NCI-H2196 treated with DMSO at 0.1 percent for 48 hours (cell line): ENCODE results near the gene HPCAL1.

Experiments
- DNase-seq: peaks from one replicate; lab custom pipeline; 2025; ENCODE audit not compliant: unreplicated experiment; lab: John Stamatoyannopoulos, UW

HPCAL1 gene

DNA sequence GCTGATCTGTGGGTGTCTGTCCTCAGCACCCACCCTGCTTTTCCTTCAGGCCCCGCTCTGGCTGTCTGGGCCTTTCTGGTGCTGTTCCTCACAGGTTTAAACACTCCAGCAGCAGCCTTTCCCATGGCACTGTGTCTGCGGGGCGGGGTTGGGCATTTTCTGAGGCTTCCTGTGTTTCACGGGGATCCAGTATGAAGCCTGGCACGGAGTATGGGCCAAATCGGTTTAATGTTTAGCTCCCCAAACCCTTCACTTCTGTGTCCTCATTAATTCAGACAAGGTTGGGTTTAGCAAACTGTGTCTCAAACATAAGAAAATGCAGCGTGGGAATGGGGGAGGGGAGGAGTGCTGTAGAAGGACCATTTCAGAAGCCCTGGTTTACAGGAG, 44.9 kb downstream of the HPCAL1 start:
- DNase-seq = no peak

DNA sequence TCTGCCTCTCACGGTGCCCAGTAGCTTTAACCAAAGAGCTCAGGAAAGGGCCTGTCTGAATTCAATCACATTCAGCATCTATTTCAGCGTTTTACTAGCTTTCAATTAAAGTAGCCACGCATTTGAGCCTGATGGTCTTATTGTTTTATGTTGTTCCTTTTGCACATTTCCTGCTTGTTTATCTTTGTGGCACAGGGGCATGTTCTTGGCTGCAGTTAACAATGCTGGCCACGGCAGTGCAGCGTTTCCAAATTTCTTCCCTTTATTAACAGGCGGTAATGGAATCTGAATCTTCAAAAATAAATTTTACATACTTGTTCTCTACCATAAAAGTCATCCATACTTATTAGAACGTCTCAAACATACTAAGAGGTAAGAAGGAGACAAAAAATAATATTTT, 46.2 kb downstream of the HPCAL1 start:
- no peak for DNase-seq

DNA sequence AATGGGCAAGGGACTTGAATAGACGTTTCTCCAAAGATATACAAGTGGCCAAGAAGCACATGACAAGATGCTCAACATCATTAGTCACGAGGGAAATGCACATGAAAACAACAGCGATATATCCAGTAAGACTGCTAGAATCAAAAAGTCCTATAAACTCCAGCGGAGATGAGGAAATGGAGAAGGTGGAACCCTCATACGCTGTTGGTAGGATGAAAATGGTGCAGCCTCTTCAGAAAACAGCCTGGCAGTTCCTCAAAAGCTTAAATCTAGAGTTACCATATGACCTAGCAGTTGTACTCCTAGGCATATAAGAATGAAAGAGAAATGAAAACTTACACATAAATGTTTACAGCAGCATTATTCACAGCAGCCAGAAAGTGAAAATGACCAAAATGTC, 48.1 kb downstream of the HPCAL1 start:
- DNase-seq = no peak

DNA sequence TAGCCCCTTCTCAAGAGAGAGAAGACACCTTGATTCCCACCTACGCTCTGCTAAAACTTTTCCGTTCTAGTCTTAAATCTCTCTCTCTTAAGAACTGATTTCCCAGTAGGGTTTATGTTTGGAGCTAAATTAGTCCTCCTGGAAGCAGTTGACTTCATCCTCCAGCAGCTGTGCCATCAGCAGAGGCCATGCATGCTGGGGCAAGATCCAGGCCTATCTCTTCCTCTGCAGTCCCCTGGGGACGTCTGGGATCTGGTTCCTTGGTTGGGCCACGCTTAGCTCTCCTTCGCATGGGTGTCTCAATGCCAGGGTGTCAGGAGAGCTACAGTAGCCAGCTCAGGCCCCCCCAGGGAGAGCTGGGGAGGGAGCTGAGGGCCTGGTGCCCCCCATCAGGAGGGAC, 49.7 kb downstream of the HPCAL1 start:
- DNase-seq = no peak

DNA sequence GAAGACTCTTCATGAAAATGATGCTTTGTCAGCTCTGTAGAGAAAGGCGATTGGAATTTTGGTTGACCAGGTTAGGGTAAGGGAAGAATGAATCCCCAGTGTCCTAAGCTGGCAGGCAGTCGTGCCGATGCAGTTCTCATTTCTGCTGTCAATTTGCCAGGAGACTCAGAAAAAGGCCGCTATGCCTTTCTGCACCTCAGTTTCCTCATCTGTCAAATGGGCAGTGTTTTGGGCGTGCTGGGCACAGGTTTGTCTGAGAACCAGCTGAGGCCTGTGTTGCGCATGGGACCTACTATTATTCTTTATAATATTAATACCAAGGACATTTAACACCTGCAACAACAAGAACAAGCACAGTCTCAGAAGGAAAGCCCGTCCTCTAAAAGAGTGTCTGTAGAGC, 50.3 kb downstream of the HPCAL1 start:
- no peak for DNase-seq

DNA sequence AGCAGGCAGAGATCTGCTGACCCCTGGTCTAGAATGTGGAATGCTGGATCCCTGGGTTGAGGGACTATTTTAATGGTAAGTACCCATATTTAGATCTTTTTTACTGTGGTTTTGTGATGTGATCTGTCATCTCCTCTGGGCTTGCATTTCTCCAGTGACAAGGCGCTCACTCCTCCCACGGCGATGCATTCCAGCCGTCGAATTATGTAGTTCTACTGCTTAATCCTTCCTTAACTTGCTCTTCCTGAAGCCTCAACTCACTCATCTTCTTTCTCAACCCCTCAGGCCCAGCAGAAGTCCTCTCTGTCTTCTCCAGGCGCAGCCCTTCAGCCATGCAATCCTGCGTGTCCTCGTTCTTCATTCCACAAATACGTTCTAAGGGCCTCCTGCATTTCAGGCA, 51.2 kb downstream of the HPCAL1 start:
- DNase-seq = no peak

DNA sequence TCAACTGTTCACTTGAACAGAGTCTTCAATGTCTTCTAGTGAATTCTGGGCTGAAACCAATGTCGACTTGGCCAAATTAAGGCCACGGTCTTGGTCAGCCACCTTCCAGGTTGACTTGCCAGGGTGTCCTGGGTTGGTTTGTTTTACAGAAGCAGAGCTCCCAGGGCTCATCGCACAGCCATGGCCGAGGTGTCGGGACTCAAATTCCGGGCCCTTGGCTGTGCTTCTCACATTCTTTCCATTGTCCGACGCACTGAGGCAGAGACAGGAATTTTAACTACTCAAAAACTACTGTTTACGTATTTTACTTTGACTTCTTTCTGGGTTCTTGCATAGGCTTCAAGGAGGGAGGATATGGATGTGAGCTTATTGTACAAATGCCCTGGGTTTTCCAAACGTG, 51.7 kb downstream of the HPCAL1 start:
- DNase-seq = no peak

DNA sequence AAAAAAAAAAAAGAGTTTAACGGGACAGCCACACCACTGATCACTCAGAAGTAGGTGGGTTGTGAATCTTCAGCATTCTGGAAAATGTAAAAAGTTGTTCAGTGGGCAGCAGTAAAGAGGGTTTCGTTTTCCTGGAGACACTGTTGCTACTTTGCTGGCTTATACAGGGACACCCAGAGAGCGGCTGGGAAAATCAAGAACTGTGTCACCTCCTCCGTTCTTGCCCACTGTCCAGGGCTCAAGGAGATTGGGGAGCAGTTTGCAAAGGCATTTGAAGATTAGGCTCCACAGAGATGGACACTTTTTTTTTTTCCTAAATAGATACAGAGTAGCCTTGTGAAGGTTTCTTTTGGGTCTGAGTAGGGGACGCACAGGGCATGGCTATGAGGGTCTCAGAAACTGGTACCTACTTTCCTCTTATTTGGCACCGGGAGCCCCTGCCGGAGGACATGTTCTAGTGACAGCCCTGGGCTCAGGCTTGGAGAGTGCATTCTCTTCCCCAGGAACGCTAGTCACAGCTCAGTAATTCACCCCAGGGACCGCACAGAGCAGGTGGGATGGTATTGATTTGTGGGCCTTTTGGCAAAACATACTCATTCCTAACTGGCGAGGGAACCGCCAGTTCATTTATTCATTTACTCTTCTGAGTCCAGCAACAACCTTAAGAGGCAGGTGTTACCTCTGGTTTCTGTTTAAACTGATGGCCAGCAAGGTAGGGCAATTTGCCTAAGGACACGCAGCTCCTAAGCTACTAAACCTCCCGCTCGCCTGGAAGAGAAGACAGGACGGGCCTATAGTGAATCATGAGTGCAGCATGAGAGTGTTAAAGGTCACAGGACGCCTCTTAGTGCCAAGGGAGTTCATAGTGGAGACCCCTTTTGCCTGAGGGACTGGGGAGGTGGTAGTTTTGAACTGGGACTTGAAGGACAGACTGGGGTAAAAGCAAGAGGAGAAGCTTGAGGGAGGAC, 53.1 kb downstream of the HPCAL1 start:
- peak; percentile 15 for DNase-seq

DNA sequence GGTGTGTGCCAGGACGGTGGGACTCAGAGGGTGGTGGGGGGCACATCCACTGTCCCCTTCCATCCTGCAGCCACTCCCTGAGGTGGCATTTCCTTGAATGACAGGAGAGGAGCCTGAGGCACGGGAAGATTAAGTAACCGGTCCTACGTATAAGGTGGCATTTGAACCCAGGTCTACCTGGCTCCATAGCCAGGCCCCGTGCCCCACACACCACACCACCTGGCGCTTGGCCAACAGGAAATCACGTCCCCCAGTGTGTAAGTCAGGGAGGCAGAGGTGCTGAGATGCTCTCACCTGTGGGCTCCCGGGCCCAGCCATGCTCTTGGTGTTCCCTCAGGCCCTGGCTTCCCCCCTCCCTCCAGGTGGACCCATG, 53.7 kb downstream of the HPCAL1 start:
- DNase-seq = no peak

DNA sequence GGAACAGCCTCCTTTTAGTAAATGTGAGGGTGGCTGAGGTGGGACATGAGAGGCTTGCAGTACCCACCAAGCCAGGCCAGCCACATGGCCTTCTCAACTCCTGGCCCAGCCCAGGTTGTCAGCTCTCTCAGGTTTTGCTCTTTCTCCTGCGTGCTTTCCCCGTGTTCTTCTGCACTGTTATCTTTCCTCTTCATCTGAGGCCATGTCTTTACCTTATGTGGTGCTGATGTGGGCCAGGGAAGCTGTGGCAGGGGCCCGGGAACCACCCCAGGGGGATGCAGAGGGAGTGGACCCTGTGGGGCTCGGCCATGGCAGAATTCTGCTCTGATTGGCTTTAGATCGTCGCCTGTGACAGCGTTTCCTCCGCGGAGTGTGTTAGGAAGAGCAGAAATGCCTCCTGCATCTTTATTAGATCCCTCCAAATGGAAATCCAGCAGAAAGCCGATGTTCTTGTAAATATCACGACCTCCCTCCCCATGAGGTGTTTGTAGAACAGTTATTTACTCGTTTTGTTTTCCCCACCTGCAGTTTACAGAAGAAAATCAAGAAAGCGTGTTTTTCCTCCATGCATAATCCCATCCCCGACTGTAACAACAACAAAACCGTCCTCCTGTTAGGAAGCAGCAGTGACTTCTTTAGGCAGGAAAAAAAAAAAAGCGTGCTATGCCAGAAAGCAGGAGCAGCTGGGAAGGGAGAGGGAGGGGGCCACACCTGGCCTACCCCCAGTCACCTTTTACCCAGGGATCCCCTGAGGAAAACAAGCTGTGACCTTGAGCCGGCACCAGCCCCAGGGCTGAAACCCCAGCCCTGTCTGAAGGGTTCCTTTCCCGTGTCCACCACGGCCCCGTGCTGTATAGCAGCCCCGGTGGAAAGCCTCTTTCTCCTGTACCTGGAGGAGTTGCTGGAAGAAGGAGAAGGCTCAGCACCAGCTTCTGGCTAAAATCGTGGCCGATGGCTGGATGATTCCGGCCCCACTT, 54.8 kb downstream of the HPCAL1 start:
- DNase-seq = no peak

DNA sequence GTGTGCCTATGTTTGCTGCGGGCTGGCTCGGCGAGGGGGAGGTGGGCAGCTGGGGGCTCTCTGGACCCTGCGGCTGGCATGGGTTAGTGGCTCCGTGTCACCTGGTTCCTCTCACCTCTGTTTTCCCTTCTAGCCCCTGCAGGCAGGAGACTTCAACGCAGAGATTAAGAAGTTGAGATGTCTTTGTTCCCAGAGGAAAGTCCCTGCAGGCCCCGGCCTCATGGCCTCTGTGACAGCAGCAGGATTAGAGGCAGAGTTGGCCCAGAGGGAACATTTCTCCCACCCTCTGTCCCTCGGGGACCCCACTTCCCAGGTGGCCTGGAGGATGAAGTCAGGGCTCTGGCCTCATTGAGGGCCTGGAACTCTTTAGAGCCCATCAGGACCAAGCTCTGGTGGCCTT, 56.5 kb downstream of the HPCAL1 start:
- DNase-seq = no peak

DNA sequence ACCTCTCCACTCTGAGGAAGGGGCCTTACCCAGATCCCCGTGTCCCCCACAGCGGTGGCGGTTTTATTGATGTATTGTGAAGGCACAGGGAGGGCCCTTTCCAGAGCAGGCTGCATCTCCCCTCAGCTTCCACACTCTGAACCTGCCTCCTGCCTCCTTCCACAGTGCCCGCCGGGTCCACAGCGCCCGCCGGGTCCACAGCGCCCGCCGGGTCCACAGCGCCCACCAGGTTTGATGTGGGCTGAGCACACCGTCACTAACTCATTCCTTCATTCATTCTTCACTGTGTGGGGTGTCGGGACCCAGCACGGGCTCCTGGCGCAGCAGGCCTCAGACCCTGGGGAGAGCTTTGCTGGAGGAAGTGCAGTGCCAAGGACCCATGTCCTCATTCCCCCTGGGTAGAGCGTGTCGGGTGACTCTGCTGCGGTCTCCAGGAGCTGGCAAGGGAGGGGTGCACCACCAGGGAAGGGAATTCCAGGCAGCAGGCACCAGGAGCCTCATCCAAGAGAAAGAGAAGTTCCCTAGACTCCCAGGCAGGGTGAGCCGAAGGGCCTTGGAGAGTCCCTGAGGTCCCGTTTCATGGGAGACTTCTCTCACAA, 57.1 kb downstream of the HPCAL1 start:
- no peak for DNase-seq

DNA sequence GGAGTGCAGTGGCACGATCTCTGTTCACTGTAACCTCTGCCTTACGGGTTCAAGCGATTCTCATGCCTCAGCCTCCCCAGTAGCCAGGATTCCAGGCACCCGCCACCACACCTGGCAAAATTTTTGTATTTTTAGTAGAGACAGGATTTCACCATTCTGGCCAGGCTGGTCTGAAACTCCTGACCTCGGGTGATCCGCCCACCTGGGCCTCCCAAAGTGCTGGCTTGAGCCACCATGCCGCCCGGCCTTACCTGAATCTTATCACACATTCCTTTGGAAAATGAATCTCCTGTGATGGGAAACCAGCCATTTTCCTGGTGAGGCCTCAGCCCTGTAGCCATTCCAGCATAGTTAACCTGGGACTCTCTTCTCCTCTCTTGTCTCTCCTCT, 57.8 kb downstream of the HPCAL1 start:
- DNase-seq = no peak

DNA sequence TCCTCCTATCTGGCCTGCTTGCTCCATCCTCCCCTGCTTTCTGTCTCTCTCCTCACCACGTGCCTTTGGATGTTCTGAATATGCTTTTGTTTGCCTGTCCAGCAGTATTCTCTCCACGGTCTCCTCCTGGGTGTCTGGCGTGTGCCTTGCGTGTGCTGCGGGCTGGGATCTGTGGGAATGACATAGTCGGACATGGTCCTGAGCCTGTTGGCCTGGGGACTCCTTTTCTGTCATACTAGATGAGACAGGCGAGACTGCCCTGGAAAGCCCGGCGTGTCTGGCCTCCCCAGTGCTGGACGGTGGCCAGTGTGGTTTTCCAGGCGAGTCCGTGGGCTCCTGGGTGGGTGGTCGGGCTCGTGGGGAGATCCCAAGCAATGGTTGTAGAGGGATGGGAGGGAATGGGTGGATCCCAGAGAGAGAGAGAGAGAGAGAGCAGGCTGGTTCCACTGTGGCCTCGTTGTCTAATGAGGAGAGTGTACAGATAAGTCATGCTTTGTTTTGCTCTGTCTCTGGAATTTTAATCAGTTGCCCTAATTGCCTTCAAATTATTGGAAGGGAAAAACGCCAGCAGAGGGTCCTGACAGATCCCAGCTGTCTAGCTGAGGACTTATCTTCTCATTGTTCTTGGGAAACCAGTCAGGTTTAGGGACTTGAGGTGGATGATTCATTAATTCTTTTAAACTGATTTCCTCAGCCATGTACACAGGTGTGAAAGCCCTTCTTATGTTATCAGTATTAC, 58.3 kb downstream of the HPCAL1 start:
- no peak for DNase-seq

DNA sequence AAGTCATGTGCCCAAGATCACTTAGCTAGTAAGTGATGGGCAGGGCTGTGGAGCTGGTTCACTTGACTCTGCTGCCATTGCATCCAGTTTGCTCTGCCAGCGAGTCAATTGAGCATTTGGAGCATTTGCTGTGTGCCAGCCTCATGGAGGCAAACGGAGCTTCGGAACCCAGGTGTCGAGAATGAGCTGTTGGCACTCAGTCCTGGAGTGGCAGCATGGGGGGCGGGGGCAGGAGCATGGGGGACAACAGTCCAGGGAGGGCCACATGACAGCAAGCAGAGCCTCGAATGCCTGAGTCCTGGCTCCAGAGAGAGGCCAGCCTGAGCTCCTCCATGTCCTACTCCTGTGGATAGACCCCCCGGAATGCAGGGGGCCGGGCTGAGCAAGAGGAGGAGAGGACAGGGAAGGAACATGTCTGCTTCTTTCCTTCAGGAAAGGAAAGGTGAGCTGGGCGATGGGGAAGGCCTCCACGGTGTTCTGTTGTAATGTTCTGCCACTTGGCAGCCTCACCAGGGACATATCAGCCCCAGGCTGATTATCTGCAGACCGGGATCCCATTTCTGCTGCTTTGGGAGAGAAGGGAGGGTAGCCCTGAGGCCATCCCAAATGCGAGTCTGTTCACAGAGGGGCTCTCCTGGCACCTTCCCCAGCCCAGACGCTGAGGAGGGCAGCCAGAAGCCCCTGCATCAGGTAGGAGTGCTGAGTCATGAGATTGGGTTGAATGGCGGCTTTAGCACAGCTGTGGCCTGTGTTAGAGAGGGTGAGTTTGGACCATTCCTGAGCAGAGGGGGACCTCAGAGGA, 59.6 kb downstream of the HPCAL1 start:
- no peak for DNase-seq

DNA sequence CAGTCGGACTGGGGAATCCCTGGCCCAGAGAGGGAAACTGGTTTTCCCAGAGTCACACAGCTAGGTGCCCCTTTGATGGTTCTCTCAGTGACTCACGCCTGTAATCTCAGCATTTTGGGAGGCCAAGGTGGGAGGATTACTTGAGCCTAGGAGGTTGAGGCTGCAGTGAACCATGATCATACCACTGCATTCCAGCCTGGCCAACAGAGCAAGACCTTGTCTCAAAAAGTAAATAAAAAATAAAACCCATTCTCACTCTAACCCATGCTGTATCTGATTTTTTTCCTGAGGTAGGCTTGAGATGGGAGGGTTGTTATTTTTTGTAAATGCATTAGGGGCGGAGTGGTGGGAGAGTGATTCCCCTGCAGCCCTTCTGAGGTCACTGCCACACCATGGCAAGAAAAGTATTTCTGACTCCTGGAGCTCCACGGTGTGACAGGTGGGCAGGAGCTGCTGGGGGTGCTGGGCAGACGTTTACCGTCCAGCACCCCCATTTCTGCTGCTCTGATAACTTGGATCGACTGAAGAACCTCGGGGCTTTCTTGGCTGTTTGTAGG, 60.3 kb downstream of the HPCAL1 start:
- DNase-seq = no peak

DNA sequence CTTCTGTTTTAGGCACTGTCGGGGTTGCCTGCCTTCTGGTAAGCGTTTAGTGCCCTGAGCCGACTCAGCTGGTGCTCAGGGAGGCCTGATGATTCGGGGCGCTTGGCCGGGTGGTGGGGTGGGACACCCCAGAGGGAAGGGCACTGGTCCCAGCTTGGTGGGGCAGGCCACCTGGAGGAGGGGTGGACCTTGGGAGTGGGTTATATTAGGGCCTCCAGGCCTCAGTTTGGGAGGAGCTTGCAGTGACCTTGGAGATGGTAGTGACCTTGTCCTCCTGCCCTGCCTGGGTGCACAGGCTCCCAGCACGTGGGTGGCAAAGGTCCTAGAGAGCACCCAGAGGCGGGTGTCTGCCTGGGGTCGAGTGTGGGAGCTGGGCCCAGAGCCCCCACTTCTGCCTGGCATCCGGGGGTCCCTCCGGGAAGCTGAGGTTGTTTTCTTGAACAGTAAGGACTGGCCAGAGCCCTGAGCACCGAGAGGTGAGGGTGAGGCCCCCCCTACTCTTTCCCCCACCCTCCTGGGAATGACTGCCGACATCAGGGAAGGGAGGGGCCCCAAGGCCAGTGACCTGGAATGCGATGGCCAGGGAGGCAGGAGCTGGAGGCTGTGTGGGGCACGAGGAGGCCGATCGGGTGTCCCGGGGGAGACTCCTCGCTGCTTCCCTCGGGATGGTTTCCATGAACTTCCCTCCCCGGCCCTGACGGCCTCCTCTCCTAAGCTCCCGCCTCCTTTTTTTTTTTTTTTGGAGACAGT, 61.3 kb downstream of the HPCAL1 start:
- no peak for DNase-seq

DNA sequence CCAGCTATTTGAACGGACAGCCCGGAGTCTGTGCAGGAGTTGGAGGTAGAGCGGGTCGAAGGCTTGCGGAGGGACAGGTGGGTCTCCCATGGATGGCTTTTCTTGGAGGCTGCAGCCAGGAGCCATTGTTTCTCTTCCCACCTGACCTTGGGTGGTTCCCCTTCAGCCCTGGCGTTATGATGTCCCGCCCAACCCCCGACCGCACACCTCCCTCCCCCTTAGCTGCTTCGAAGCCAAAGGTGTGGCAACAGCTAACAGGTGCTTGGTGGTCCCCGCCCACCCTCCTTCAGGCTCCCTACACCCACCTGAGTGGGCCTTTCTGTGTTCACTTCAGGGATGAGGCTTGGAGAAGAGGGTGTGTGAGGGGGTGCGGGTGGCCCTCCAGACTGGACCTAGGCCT, 62.7 kb downstream of the HPCAL1 start:
- DNase-seq = no peak
